Mesenchymal stem cell (in vitro differentiated cells and primary cell): ENCODE results near the gene CACNA1I.

Source experiments
- DNase-seq: peaks from one replicate; pipeline ENCODE4 v3.0.0-alpha.2; 2013
- H2AFZ ChIP-seq: one replicate; pipeline ENCODE4 v1.6.1; 2013; ENCODE audit warnings: low read depth, mild to moderate bottlenecking, control low read depth, inconsistent platforms, low read length, moderate library complexity
- H2AK5ac ChIP-seq: 2 replicates; pipeline ENCODE4 v1.6.1; 2013; ENCODE audit warnings: low read length, moderate library complexity, mild to moderate bottlenecking, inconsistent platforms; ENCODE audit not compliant: severe bottlenecking
- H2BK120ac ChIP-seq: one replicate; pipeline ENCODE4 v1.6.1; 2013; ENCODE audit warnings: low read depth, mild to moderate bottlenecking, inconsistent platforms, low read length, moderate library complexity
- H2BK12ac ChIP-seq, 2 experiments: one replicate each; pipeline ENCODE4 v1.6.1; 2013; ENCODE audit warnings: inconsistent platforms in 2 of 2, low read length in 2 of 2, mild to moderate bottlenecking in 2 of 2, moderate library complexity in 2 of 2, control low read depth in 1 of 2
- H2BK15ac ChIP-seq: one replicate; pipeline ENCODE4 v1.6.1; 2013; ENCODE audit warnings: mild to moderate bottlenecking, low read depth, inconsistent platforms; ENCODE audit not compliant: poor library complexity, severe bottlenecking
- H2BK5ac ChIP-seq: 2 replicates; pipeline ENCODE4 v1.6.1; 2013; ENCODE audit warnings: low read depth, mild to moderate bottlenecking, low read length, control low read depth, inconsistent platforms; ENCODE audit not compliant: poor library complexity, severe bottlenecking
- H3K14ac ChIP-seq, 2 experiments: one replicate each; pipeline ENCODE4 v1.6.1; 2013; ENCODE audit warnings: inconsistent platforms in 2 of 2, low read length in 2 of 2, control low read depth in 1 of 2, mild to moderate bottlenecking in 1 of 2, moderate library complexity in 1 of 2
- H3K18ac ChIP-seq, 2 experiments: one replicate each; pipeline ENCODE4 v1.6.1; 2013; ENCODE audit warnings: inconsistent platforms in 2 of 2, low read length in 2 of 2, control low read depth in 1 of 2, low read depth in 1 of 2, mild to moderate bottlenecking in 1 of 2
- H3K23ac ChIP-seq, 2 experiments: one replicate each; pipeline ENCODE4 v1.6.1; 2013; ENCODE audit warnings: inconsistent platforms in 2 of 2, low read length in 2 of 2, mild to moderate bottlenecking in 2 of 2, moderate library complexity in 2 of 2, control low read depth in 1 of 2
- H3K27ac ChIP-seq: 2 replicates; pipeline ENCODE4 v1.5.1; 2013; ENCODE audit warnings: mild to moderate bottlenecking, moderate library complexity, low read length, control low read depth, inconsistent platforms; ENCODE audit not compliant: poor library complexity, severe bottlenecking
- H3K27me3 ChIP-seq, 2 experiments: 2 replicates each; pipeline versions ENCODE4 v1.6.1 to v1.7.0; 2013; ENCODE audit warnings: low read length in 2 of 2, mild to moderate bottlenecking in 2 of 2, moderate library complexity in 2 of 2, control low read depth in 1 of 2, inconsistent platforms in 1 of 2; ENCODE audit not compliant: control insufficient read depth in 1 of 2, insufficient read depth in 1 of 2
- H3K36me3 ChIP-seq, 2 experiments: 2 replicates each; pipeline versions ENCODE4 v1.6.1 to v1.7.0; 2013; ENCODE audit warnings: low read length in 2 of 2, control low read depth in 1 of 2, inconsistent platforms in 1 of 2, low read depth in 1 of 2, mild to moderate bottlenecking in 1 of 2; ENCODE audit not compliant: insufficient read depth in 2 of 2, control insufficient read depth in 1 of 2
- H3K4ac ChIP-seq, 2 experiments: one replicate each; pipeline ENCODE4 v1.6.1; 2013; ENCODE audit warnings: inconsistent platforms in 2 of 2, low read length in 2 of 2, mild to moderate bottlenecking in 2 of 2, moderate library complexity in 2 of 2, control low read depth in 1 of 2, low read depth in 1 of 2
- H3K4me1 ChIP-seq: 2 replicates; pipeline ENCODE4 v1.6.1; 2013; ENCODE audit warnings: low read depth, low read length, control low read depth; ENCODE audit not compliant: control insufficient read depth, insufficient read depth
- H3K4me2 ChIP-seq: 2 replicates; pipeline ENCODE4 v1.6.1; 2013; ENCODE audit warnings: low read length, mild to moderate bottlenecking, inconsistent platforms; ENCODE audit not compliant: poor library complexity, severe bottlenecking
- H3K4me3 ChIP-seq, 2 experiments: 2 replicates each; pipeline versions ENCODE4 v1.5.1 to v1.7.0; 2013; ENCODE audit warnings: low read length in 2 of 2, mild to moderate bottlenecking in 2 of 2, control low read depth in 1 of 2, low read depth in 1 of 2; ENCODE audit not compliant: insufficient read depth in 1 of 2
- H3K79me1 ChIP-seq: replicated peaks from 2 replicates; pipeline ENCODE4 v1.6.1; 2013; ENCODE audit warnings: mild to moderate bottlenecking, control low read depth, low read length, inconsistent platforms; ENCODE audit not compliant: poor library complexity, severe bottlenecking
- H3K9ac ChIP-seq: 2 replicates; pipeline ENCODE4 v1.7.0; 2013; ENCODE audit warnings: mild to moderate bottlenecking, low read length, moderate library complexity
- H3K9me3 ChIP-seq: 2 replicates; pipeline ENCODE4 v1.7.0; 2013; ENCODE audit warnings: mild to moderate bottlenecking, low read length; ENCODE audit not compliant: control insufficient read depth
- H4K8ac ChIP-seq: one replicate; pipeline ENCODE4 v1.6.1; 2013; ENCODE audit warnings: inconsistent platforms, mild to moderate bottlenecking, low read length, moderate library complexity
- H4K91ac ChIP-seq: one replicate; pipeline ENCODE4 v1.6.1; 2013; ENCODE audit warnings: mild to moderate bottlenecking, low read length, inconsistent platforms
- WGBS: methylation state at CpG from one replicate; pipeline ENCODE4 v1.1.7; 2013; ENCODE audit warnings: mixed read lengths; 5-methylcytosine and 5-hydroxymethylcytosine counted together

The CACNA1I gene

GRCh38 chr22:39593066-39593930 lies 22.7 kb downstream of the CACNA1I start:
- Histone ChIP-seq H3K9me3 (no peaks in the 10 kb centered on the region), H3K9ac (no peak overlapping the region), H2BK12ac (no peak overlapping the region), H3K79me1 (no peaks in the 10 kb centered on the region), H3K27ac (peak overlapping the region; percentile 8), H2BK5ac (no peak overlapping the region), H3K4me3 (no peak overlapping the region), H3K14ac (no peak overlapping the region), H3K36me3 (no peaks in the 10 kb centered on the region), H2AFZ (no peak overlapping the region), H2BK120ac (no peak overlapping the region), H3K4me1 (peaks cover 28% of the 10 kb centered on the region), H2AK5ac (no peak overlapping the region), H3K23ac (no peak overlapping the region), H3K18ac (peak overlapping the region in 1 of 2 experiments; percentile 13), H3K27me3 (peaks cover 19 to 33% of the 10 kb centered on the region in 2 experiments), H4K91ac (no peak overlapping the region), H3K4ac (no peak overlapping the region), H2BK15ac (no peak overlapping the region), H3K4me2 (no peak overlapping the region), H4K8ac (no peak overlapping the region)
- peak; percentile 35 for DNase-seq
- 73% methylated on average over 12 of the region's 12 CpGs for WGBS

GRCh38 chr22:39593931-39594285 lies 23.4 kb downstream of the CACNA1I start:
- no peak overlapping the region for H2BK120ac ChIP-seq
- H4K91ac ChIP-seq = no peak overlapping the region
- no peak overlapping the region for H3K4me3 ChIP-seq
- no peak overlapping the region for H2BK12ac ChIP-seq
- H3K23ac ChIP-seq = no peak overlapping the region
- no peak overlapping the region for H2AFZ ChIP-seq
- H3K79me1 ChIP-seq = no peaks in the 10 kb centered on the region
- H3K27ac ChIP-seq = no peak overlapping the region
- H3K4ac ChIP-seq = no peak overlapping the region
- H2BK5ac ChIP-seq = no peak overlapping the region
- no peak overlapping the region for H4K8ac ChIP-seq
- H2BK15ac ChIP-seq = peak overlapping the region; percentile 88
- H3K4me2 ChIP-seq = no peak overlapping the region
- no peak overlapping the region for H3K18ac ChIP-seq
- H3K4me1 ChIP-seq = peaks cover 28% of the 10 kb centered on the region
- no peak overlapping the region for H3K9ac ChIP-seq
- WGBS = 68% methylated on average over 6 of the region's 6 CpGs
- H3K14ac ChIP-seq = no peak overlapping the region
- H2AK5ac ChIP-seq = no peak overlapping the region
- H3K27me3 ChIP-seq = peaks cover 23 to 34% of the 10 kb centered on the region in 2 experiments
- no peaks in the 10 kb centered on the region for H3K9me3 ChIP-seq
- no peaks in the 10 kb centered on the region for H3K36me3 ChIP-seq
- no peak for DNase-seq

DNA sequence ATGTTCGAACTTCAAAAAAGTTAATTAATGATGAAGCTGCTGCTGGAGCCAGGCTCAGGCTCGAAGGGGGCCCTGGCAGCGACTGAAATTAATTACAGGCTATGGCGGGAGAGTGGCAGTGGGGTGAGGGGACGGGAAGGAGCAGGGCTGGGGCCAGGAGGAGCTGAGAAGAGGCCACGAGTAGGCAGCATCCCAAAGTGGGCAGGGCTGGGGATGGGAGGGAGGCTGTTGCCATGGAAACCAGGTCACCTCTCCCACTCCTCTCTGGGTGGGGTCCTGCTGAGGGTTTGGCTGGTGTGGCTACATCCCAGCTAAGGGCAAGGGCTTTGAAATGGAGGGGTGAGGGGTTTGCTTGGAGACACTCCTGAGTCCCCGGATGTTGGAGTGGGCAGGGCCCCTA lies 23.9 kb downstream of the CACNA1I start:
- DNase-seq = no peak

DNA sequence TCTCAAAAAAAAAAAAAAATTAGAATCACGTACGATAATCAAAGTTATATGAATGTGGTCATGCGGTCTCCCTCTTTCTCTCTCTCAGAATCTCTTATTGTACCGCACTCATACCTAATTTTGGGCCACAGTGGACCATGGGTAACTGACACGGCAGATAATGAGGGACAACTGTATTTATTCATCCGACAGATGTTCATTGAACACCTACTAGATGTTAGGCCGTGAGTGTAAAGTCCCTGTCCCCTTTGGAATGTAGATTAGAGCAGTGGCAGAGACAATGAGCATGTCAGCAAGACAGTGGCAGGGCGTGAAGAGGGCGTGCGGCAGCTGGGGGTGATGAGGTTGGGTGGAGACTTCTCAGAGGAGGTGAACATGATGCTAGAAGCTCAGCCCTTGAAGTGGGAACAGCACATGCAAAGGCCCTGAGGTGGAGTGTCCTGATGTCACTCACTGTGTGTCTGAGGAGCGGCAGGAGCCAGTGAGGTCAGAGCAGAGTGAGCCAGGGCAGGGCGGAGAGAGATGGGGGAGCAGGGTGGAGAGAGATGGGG lies 25.1 kb downstream of the CACNA1I start:
- H3K4me1 ChIP-seq = peaks cover 20% of the 10 kb centered on the region
- H3K27me3 ChIP-seq = peaks cover 32 to 38% of the 10 kb centered on the region in 2 experiments
- no peaks in the 10 kb centered on the region for H3K79me1 ChIP-seq
- H3K4ac ChIP-seq = no peak overlapping the region
- no peak overlapping the region for H3K14ac ChIP-seq
- H2BK15ac ChIP-seq = no peak overlapping the region
- no peaks in the 10 kb centered on the region for H3K36me3 ChIP-seq
- 91% methylated on average over 12 of the region's 12 CpGs for WGBS
- no peak overlapping the region for H3K23ac ChIP-seq
- H3K9ac ChIP-seq = no peak overlapping the region
- no peak overlapping the region for H2AFZ ChIP-seq
- DNase-seq = no peak
- no peak overlapping the region for H3K18ac ChIP-seq
- H3K4me3 ChIP-seq = no peak overlapping the region
- H2BK120ac ChIP-seq = no peak overlapping the region
- no peak overlapping the region for H3K27ac ChIP-seq
- no peak overlapping the region for H2BK5ac ChIP-seq
- H3K9me3 ChIP-seq = no peaks in the 10 kb centered on the region
- H2AK5ac ChIP-seq = no peak overlapping the region
- H4K91ac ChIP-seq = no peak overlapping the region
- H2BK12ac ChIP-seq = no peak overlapping the region
- H3K4me2 ChIP-seq = no peak overlapping the region
- no peak overlapping the region for H4K8ac ChIP-seq

More for the DNA sequence above, 23.9 kb downstream of the CACNA1I start:
- Histone ChIP-seq H3K27me3 (peaks cover 23 to 30% of the 10 kb centered on the region in 2 experiments), H3K79me1 (no peaks in the 10 kb centered on the region), H2BK120ac (no peak overlapping the region), H2BK5ac (no peak overlapping the region), H3K9me3 (no peaks in the 10 kb centered on the region), H4K91ac (peak overlapping the region; percentile 34), H3K27ac (no peak overlapping the region), H3K18ac (no peak overlapping the region), H3K23ac (no peak overlapping the region), H2AFZ (no peak overlapping the region), H3K4me1 (peaks cover 28% of the 10 kb centered on the region), H2BK12ac (no peak overlapping the region), H3K4me2 (no peak overlapping the region), H3K36me3 (no peaks in the 10 kb centered on the region), H3K14ac (no peak overlapping the region), H2AK5ac (no peak overlapping the region), H2BK15ac (no peak overlapping the region), H3K4me3 (no peak overlapping the region), H3K9ac (no peak overlapping the region), H4K8ac (no peak overlapping the region), H3K4ac (no peak overlapping the region)
- WGBS = 76% methylated on average over 4 of the region's 7 CpGs
